GM19372 (cell line): ENCODE data around the gene KIF17.

Experiments used
- ATAC-seq: cut with Tn5 transposase; IDR thresholded peaks from one replicate; pipeline ENCODE4 v1.9.1; 2021; ENCODE audit warnings: mild to moderate bottlenecking, low read depth, moderate library complexity; ENCODE audit not compliant: unreplicated experiment

The KIF17 gene

DNA sequence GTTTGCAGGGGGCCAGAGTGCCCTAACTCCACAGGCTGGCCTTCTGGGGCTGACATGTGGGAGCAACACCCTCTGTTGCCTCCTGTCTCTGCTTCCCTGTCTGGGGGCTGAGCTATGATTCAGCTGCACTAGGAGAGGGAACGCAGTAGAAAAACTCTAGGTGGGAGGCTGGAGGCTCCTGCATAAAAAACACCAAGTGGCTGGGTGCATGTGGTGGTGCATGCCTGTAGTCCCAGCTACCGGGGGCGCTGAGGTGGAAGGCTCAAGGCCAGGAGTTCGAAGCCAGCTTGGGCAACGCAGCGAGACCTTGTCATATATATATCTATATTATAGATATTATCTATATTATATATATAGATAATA is 5.6 kb downstream of the KIF17 start:
- ATAC-seq: no peak

GRCh38 chr1:20711285-20712214 is 6.3 kb downstream of the KIF17 start:
- ATAC-seq: no peak

DNA sequence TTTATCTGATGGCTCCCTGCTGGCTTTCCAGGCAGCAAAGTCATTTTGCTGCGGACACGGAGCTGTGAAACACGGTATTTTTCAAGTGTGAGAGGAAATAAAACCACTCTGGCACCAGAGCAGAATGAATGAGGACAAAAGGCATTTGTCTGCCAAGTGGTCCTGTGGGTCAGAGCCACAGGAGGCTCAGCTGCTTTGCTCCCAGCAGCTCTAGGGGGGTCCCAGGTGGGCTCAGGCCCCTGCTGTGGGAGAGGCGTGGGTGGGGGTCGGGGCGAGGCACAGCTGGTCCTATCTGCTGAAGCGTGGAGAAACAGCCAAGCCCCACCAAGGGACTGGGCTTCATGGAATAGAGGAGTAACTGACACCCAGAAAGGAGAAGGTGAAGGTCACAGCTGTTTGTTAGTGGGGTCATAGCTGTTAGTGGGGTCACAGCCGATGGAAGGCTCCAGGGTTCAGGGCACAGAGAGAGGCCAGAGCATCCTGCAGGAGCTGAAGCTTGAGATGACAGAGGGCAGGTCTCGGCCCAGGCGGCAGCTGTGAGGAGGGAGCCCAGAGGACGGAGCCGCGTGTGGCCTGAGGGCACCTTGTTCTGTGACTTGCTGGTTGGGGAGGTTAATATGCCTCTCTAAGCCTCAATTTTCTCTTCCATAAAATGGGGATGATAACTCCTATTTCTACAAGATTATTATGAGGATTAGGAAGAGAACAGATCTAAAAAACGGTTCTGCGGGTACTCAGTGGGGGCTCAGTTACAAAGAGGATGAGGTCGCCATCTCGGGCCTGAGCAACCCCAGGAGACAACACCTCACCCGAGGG is 7.1 kb downstream of the KIF17 start:
- no peak for ATAC-seq

DNA sequence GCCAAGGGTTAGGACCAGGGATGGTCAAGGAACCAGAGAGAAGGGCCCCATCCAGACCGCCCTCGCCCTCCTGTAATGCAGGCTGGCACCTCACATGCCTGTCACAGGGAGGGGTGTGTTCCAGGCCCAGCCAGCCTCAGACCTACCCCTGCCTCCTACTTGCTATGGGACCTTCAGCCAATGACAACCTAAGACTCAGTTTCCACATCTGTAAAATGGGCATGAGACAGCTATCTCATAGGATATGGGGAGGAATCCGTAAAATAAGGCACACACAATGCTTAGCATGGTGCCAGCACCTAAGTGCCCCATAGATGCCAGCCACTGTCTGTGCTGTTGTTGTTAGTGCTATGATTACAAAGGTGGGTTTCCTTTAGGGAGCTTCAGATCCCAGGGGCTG is 7.9 kb downstream of the KIF17 start:
- no peak for ATAC-seq

DNA sequence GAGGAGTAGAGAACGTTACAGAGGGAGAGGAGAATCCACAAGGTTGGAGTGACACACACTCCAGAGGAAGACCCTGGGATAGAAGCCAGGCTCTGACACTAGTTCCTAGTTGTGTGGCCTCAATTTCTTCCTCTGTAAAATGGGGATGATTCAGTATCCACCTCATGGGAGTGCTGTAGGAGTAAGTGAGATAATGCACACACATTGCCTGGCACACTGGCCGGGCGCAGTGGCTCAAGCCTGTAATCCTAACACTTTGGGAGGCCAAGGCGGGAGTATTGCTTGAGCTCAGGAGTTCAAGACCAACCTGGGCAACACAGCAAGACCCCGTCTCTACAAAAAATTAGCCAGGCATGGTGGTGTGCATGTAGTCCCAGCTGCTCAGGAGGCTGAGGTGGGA is 8.9 kb downstream of the KIF17 start:
- no peak for ATAC-seq

GRCh38 chr1:20708057-20708456 is 9.8 kb downstream of the KIF17 start:
- ATAC-seq: no peak

- ATAC-seq: no peak
Measured at GRCh38 chr1:20706841-20707240, 11.0 kb downstream of the KIF17 start.

DNA sequence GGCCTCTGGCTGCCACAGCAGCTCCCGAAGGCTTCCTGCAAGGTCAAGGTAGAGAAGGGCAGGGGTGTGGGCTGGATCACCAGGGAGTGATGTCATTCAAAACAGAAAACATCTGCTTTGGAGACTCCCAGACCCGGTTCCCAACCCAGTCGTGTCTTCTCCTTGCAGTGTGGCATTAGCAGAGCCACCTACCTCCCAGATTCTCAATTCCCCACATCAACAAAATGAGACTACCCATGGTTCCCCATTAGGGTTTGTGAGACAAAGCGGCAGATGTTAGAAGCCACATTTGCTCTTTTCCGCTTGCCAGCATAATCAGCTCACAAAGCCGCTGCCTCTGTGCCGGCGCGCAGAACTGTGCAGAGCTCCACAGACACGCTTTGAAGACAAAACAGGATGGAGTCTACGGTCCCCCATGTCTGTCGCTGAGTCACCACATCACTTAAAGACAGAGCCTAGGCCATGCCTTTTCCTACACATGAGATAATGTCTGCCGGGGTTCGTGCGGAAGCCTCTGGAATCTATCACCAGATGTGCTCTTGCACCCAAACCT is 12.5 kb downstream of the KIF17 start:
- ATAC-seq: no peak

DNA sequence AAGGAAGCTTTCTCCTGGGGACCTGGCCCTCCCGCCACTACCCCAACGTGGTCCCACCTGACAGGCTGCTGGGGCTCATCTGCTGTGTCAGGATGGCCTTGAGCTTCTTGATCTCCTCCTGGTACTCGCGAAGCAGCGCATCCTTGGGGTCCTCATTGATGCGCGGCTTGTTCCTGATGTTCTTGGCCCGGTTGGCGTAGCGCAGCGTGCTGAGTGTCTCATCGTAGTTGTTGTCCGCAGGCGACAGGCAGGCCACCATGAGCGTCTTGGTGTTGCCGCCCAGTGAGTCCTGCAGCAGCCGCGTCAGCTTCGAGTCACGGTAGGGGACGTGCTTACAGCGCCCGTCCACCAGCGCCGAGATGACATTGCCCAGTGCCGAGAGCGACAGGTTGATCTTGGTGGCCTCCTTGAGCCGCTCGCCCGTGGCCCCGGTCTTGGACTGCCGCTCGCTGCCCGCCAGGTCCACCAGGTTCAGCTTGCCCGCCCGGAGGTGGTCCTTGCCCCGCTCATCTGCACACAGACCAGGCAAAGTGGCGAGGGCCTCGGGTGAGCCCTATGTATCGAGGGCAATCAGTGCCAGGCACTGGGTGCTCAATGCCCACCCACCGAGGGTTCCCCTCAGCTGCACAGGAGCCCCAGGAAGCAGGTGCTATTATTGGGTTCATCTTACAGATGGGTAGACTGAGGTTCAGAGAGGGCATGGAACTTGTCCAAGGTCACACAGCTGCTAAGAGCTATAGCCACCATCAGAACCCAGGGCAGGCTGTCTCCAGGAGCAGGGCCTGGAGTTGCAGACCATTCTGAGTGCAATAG is 13.2 kb downstream of the KIF17 start:
- no peak for ATAC-seq

- no peak for ATAC-seq
Measured at GRCh38 chr1:20703124-20703756, 14.6 kb downstream of the KIF17 start.

GRCh38 chr1:20702416-20702815 is 15.4 kb downstream of the KIF17 start:
- ATAC-seq: no peak

DNA sequence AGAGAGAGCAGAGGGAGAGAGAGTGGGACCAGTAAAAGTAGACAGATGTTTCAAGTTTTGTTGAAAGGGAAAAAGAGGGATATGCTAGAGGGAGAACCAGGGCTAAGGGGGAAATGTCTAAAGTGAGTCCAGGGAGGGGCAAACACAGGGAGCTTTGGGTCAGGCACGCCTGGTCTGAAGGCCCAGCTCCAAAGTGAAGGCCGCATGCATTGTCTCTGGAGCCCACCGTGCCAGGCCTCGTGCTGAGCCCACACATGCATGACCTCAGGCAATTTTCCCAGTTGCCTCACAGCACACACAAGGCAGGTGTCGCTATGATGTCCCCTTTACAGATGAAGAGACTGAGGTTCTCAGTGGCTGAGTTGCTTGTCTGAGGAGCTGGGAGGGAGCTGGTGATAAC is 16.0 kb downstream of the KIF17 start:
- no peak for ATAC-seq

DNA sequence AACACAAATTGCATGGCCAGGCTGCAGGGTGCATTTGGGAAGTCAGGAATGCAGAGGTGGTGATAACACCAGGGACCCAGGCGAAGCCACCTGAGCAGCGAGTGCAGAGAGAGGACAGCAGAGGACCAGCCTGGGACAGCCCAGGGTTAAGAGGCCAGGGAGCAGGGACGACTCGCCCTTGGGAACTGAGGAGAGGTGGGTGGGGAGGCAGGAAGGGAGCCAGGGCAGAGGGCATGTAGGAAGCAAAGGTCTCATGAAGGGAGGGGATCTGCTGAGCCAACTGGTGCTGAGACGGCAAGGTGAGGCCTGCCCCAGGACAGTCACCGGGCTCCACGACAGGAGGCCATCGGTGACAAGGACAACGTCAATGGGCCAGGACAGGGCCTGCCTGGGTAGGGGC is 16.4 kb downstream of the KIF17 start:
- ATAC-seq: no peak

- ATAC-seq: no peak
Measured at GRCh38 chr1:20700636-20701215, 17.1 kb downstream of the KIF17 start.

- ATAC-seq: no peak
Measured at GRCh38 chr1:20699558-20699957, 18.2 kb downstream of the KIF17 start.

- ATAC-seq: no peak
Measured at GRCh38 chr1:20698195-20698910, 19.5 kb downstream of the KIF17 start.

- ATAC-seq: no peak
Measured at GRCh38 chr1:20697563-20697962, 20.2 kb downstream of the KIF17 start.

GRCh38 chr1:20696397-20697333 is 21.1 kb downstream of the KIF17 start:
- no peak for ATAC-seq
